Astrocyte of the cerebellum (primary cell): ENCODE measurements around the gene FXR1.
"Not testable (repeated sequence)": the region's sequence is repeated elsewhere in the genome, so short reads cannot be mapped to it uniquely, and the experiment has no call there.

Experiments used
- DNase-seq: peaks from one replicate; pipeline ENCODE4 v3.0.0-alpha.2; 2011; ENCODE audit warnings: low read depth
- H3K4me3 ChIP-seq: 2 replicates; pipeline ENCODE4 v1.5.1; 2011; ENCODE audit warnings: mild to moderate bottlenecking, low read depth, low read length, moderate library complexity
- CTCF ChIP-seq: IDR thresholded peaks from 2 replicates; pipeline ENCODE4 v1.5.1; 2012; ENCODE audit warnings: low read length, low read depth, moderate library complexity, mild to moderate bottlenecking; ENCODE audit errors: missing control alignments
- in situ Hi-C: cut with HindIII; loops from 2 replicates; pipeline ENCODE4 v1.10.0; 2017; ENCODE audit warnings: low sequenced_read_pairs

The FXR1 gene

GRCh38 chr3:180979961-180980360 lies 67.5 kb downstream of the FXR1 start:
- no peak overlapping the region for H3K4me3 ChIP-seq
- in situ Hi-C loops: no loop called here
- no peak for DNase-seq
- TF ChIP-seq CTCF: no peak

GRCh38 chr3:180980611-180981010 lies 68.1 kb downstream of the FXR1 start:
- no peak for DNase-seq
- no peak for TF ChIP-seq CTCF
- H3K4me3 ChIP-seq: no peak overlapping the region
- in situ Hi-C loops: no loop called here

GRCh38 chr3:180981912-180982311 lies 69.4 kb downstream of the FXR1 start:
- no peak for DNase-seq
- no peak overlapping the region for H3K4me3 ChIP-seq
- TF ChIP-seq CTCF: no peak
- in situ Hi-C loops: no loop called here

- in situ Hi-C loops: no loop called here
- no peak for DNase-seq
- TF ChIP-seq CTCF: no peak
- H3K4me3 ChIP-seq: no peak overlapping the region
Observed at GRCh38 chr3:180983136-180983535, 70.7 kb downstream of the FXR1 start.

- DNase-seq, in situ Hi-C loops, H3K4me3 ChIP-seq: not testable (repeated sequence)
Observed at GRCh38 chr3:180986366-180986765, 73.9 kb downstream of the FXR1 start.

- H3K4me3 ChIP-seq: no peak overlapping the region
- no peak for TF ChIP-seq CTCF
- in situ Hi-C loops: no loop called here
- no peak for DNase-seq
Observed at GRCh38 chr3:180987344-180987743, 74.9 kb downstream of the FXR1 start.

GRCh38 chr3:180989291-180990163 lies 77.1 kb downstream of the FXR1 start, which contains the start of gene DNAJC19:
DNAJC19 (minus strand) TSS chr3:180989736; CDS start chr3:180989602, 134 bp downstream.
- no peak for TF ChIP-seq CTCF
- in situ Hi-C loops: no loop called here
- peak; percentile 92 for DNase-seq
- H3K4me3 ChIP-seq: peak within 1 kb of the TSS; percentile 94
